Hepatocyte (in vitro differentiated cells): ENCODE data around the gene EEF1AKMT3.
"Not testable (repeated sequence)": the region's sequence is repeated elsewhere in the genome, so short reads cannot be mapped to it uniquely, and the experiment has no call there.

Experiments used
- CTCF ChIP-seq: fragments of 200-600 bp; sonication (generic); IDR thresholded peaks from 2 replicates; pipeline ENCODE4 v1.5.1; 2016; ENCODE audit warnings: antibody characterized with exemption, mild to moderate bottlenecking; ENCODE audit not compliant: poor library complexity
- EZH2 ChIP-seq: fragments of 200-600 bp; sonication (generic); IDR thresholded peaks from 2 replicates; pipeline ENCODE4 v1.6.1; 2016; ENCODE audit warnings: antibody characterized with exemption, mild to moderate bottlenecking, borderline replicate concordance
- EZH2phosphoT487 ChIP-seq: fragments of 200-600 bp; sonication (generic); IDR thresholded peaks from one replicate; pipeline ENCODE4 v1.6.1; 2018; ENCODE audit warnings: antibody characterized with exemption, mild to moderate bottlenecking, low read depth, moderate library complexity; ENCODE audit not compliant: unreplicated experiment, severe bottlenecking

GRCh38 chr12:57821015-57821414, 48.6 kb downstream of the EEF1AKMT3 start:
- not testable (repeated sequence) for TF ChIP-seq CTCF, EZH2, EZH2phosphoT487
